Tibial nerve (tissue), 4 donors: ENCODE data around the gene JPT2. TPM values are rescaled to one million over a fixed set of nuclear protein-coding genes. Genes with fewer than 3 reads are reported as not detected.
"Not testable (repeated sequence)": the region's sequence is repeated elsewhere in the genome, so short reads cannot be mapped to it uniquely, and the experiment has no call there.

Source experiments
- DNase-seq, 2 donors: peaks; one replicate each; pipeline ENCODE4 v3.0.0-alpha.2; 2019; ENCODE audit warnings: low spot score in 2 of 2
- H3K27ac ChIP-seq, 4 donors: fragments of 200-600 bp; sonication (generic) in 3 of 4; one replicate each; pipeline ENCODE4 v1.5.1; 2017 to 2019; ENCODE audit warnings: mild to moderate bottlenecking in 1 of 4
- H3K27me3 ChIP-seq, 2 donors: fragments of 200-600 bp; sonication (generic) in 1 of 2; one replicate each; pipeline versions ENCODE4 v1.5.1 to v1.6.0; 2017 to 2019
- H3K36me3 ChIP-seq, 3 donors: fragments of 200-600 bp; sonication (generic); one replicate each; pipeline ENCODE4 v1.5.1; 2018 to 2019
- H3K4me1 ChIP-seq, 4 donors: fragments of 200-600 bp; sonication (generic) in 3 of 4; one replicate each; pipeline ENCODE4 v1.5.1; 2017 to 2019
- H3K4me3 ChIP-seq, 4 donors: fragments of 200-600 bp; sonication (generic) in 3 of 4; one replicate each; pipeline ENCODE4 v1.5.1; 2017 to 2019; ENCODE audit warnings: mild to moderate bottlenecking in 1 of 4, moderate library complexity in 1 of 4
- H3K9me3 ChIP-seq, 4 donors: fragments of 200-600 bp; sonication (generic) in 3 of 4; one replicate each; pipeline ENCODE4 v1.5.1; 2017 to 2019
- CTCF ChIP-seq, 5 experiments: fragments of 200-600 bp in 3 of 5; fragments of 450-650 bp in 2 of 5; sonication (generic) in 3 of 5; IDR thresholded peaks; one replicate each; pipeline ENCODE4 v1.5.1; 2016 to 2019; ENCODE audit warnings: antibody characterized with exemption in 5 of 5, mild to moderate bottlenecking in 3 of 5, moderate library complexity in 2 of 5
- EP300 ChIP-seq, 2 donors: sonication (generic); formaldehyde crosslinking; IDR thresholded peaks; one replicate each; pipeline ENCODE4 v1.6.1; 2017; ENCODE audit warnings: antibody characterized with exemption in 2 of 2, mild to moderate bottlenecking in 1 of 2
- POLR2A ChIP-seq, 2 donors: fragments of 450-650 bp; IDR thresholded peaks; one replicate each; pipeline ENCODE4 v1.6.1; 2017; ENCODE audit warnings: antibody characterized with exemption in 2 of 2, mild to moderate bottlenecking in 2 of 2, moderate library complexity in 2 of 2
- WGBS, 2 donors: methylation state at CpG; one replicate each; pipeline ENCODE4 v1.1.5; 2018; 5-methylcytosine and 5-hydroxymethylcytosine counted together
- total RNA-seq, 4 donors: library from RNA; depleted of rRNA; stranded (reverse); fragments of >200 nt; gene quantifications; one replicate each; pipeline ENCODE4 v1.1.0, GENCODE V29; 2016

The JPT2 gene
- total RNA-seq, 4 donors from 2014 or later = 15.0 to 28.9 (median 16.1) TPM

DNA sequence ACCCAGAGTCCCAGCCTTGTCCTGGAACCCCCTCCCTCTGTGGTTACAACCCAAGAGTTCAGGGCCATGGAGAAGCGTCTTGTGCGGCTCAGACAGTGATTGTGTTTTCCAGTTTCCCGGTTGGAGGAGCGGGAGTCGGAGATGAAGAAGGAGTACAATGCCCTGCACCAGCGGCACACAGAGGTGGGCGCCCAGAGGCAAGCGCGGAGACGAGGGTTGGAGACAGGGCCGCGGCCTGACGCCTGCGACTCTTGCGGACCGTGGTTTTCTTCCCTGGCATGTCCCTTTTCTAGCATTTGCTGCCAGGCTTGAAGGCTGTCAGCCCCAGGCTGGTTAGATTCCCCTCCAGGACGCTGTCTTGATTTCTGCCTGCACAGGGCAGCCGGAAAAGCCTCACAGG lies 50.9 kb downstream of the JPT2 start:
- H3K27ac ChIP-seq = no peak overlapping the region
- DNase-seq = no peak
- H3K36me3 ChIP-seq = peaks cover 3 to 89% (median 21%) of the 10 kb centered on the region in 3 donors
- H3K4me3 ChIP-seq = no peak overlapping the region
- H3K9me3 ChIP-seq = no peaks in the 10 kb centered on the region
- peaks cover 0 to 12% (median 2%) of the 10 kb centered on the region in 4 donors for H3K4me1 ChIP-seq
- no peaks in the 10 kb centered on the region for H3K27me3 ChIP-seq
- WGBS, 2 donors = 93 to 97% methylated on average over 18 of the region's 18 CpGs
- TF ChIP-seq CTCF (IDR thresholded peaks at IDR 0.05) = no peak
- TF ChIP-seq POLR2A (IDR thresholded peaks at IDR 0.05) = no peak
- no peak for TF ChIP-seq EP300 (IDR thresholded peaks at IDR 0.05)

DNA sequence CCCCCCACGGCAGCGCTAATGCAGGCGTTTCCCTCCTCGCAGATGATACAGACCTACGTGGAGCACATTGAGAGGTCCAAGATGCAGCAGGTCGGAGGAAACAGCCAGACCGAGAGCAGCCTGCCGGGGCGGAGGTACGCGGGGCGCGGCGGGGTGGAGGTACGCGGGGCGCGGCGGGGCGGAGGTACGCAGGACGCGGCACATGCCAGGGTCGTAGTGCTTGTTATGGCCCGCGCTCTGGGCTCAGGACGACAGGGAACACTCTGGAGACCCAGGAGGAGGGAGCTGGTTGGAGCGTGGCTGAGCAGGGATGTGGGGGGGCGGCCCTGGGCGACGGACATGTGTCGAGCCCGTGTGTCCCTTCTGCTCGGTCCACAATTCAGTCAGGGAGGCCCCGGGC lies 51.4 kb downstream of the JPT2 start:
- Histone ChIP-seq H3K4me1 (peaks cover 0 to 8% (median 0%) of the 10 kb centered on the region in 4 donors), H3K27me3 (no peaks in the 10 kb centered on the region), H3K27ac (no peak overlapping the region), H3K9me3 (no peaks in the 10 kb centered on the region), H3K36me3 (peaks cover 3 to 90% (median 21%) of the 10 kb centered on the region in 3 donors), H3K4me3 (no peak overlapping the region)
- no peak for DNase-seq
- WGBS, 2 donors = 91% methylated on average over 35 of the region's 35 CpGs
- TF ChIP-seq EP300 (IDR thresholded peaks at IDR 0.05) (no peak), POLR2A (IDR thresholded peaks at IDR 0.05) (no peak), CTCF (IDR thresholded peaks at IDR 0.05) (no peak)

GRCh38 chr16:1731073-1731472 lies 53.0 kb downstream of the JPT2 start:
- Histone ChIP-seq H3K4me1 (peaks cover 0 to 6% (median 0%) of the 10 kb centered on the region in 4 donors), H3K4me3 (no peak overlapping the region), H3K27me3 (no peaks in the 10 kb centered on the region), H3K27ac (no peak overlapping the region), H3K9me3 (no peaks in the 10 kb centered on the region), H3K36me3 (peaks cover 2 to 88% (median 24%) of the 10 kb centered on the region in 3 donors)
- TF ChIP-seq CTCF (IDR thresholded peaks at IDR 0.05) (no peak), POLR2A (IDR thresholded peaks at IDR 0.05) (no peak), EP300 (IDR thresholded peaks at IDR 0.05) (no peak)
- no peak for DNase-seq
- 86 to 89% methylated on average over 7 of the region's 7 CpGs for WGBS, 2 donors

- no peaks in the 10 kb centered on the region for H3K27me3 ChIP-seq
- H3K4me3 ChIP-seq = no peak overlapping the region
- no peaks in the 10 kb centered on the region for H3K9me3 ChIP-seq
- peaks cover 0 to 6% (median 0%) of the 10 kb centered on the region in 4 donors for H3K4me1 ChIP-seq
- no peak overlapping the region for H3K27ac ChIP-seq
- peaks cover 0 to 83% (median 24%) of the 10 kb centered on the region in 3 donors for H3K36me3 ChIP-seq
- TF ChIP-seq CTCF (IDR thresholded peaks at IDR 0.05) = no peak
- no peak for TF ChIP-seq EP300 (IDR thresholded peaks at IDR 0.05)
- no peak for TF ChIP-seq POLR2A (IDR thresholded peaks at IDR 0.05)
- DNase-seq = no peak
- 74 to 88% methylated on average over 6 to 7 of the region's 7 CpGs for WGBS, 2 donors
Observed at GRCh38 chr16:1731603-1732002, 53.5 kb downstream of the JPT2 start.

- Histone ChIP-seq H3K27me3 (no peaks in the 10 kb centered on the region), H3K36me3 (peaks cover 0 to 78% (median 24%) of the 10 kb centered on the region in 3 donors), H3K4me1 (peaks cover 0 to 6% (median 0%) of the 10 kb centered on the region in 4 donors), H3K9me3 (no peaks in the 10 kb centered on the region), H3K4me3 (no peak overlapping the region), H3K27ac (no peak overlapping the region)
- TF ChIP-seq POLR2A (IDR thresholded peaks at IDR 0.05) (no peak), EP300 (IDR thresholded peaks at IDR 0.05) (no peak), CTCF (IDR thresholded peaks at IDR 0.05) (no peak)
- DNase-seq = no peak
- WGBS, 2 donors = 80 to 81% methylated on average over 8 to 14 of the region's 14 CpGs
Observed at GRCh38 chr16:1732071-1732470, 54.0 kb downstream of the JPT2 start.

- not testable (repeated sequence) for DNase-seq, H3K9me3 ChIP-seq, H3K4me3 ChIP-seq, H3K27me3 ChIP-seq, H3K4me1 ChIP-seq, H3K27ac ChIP-seq
- 89 to 93% methylated on average over 8 to 21 of the region's 21 CpGs for WGBS, 2 donors
- H3K36me3 ChIP-seq = peaks cover 0 to 75% (median 24%) of the 10 kb centered on the region in 3 donors
Observed at GRCh38 chr16:1732551-1732987, 54.5 kb downstream of the JPT2 start.
